ENCODE measurements around the gene FREM2.

DNA sequence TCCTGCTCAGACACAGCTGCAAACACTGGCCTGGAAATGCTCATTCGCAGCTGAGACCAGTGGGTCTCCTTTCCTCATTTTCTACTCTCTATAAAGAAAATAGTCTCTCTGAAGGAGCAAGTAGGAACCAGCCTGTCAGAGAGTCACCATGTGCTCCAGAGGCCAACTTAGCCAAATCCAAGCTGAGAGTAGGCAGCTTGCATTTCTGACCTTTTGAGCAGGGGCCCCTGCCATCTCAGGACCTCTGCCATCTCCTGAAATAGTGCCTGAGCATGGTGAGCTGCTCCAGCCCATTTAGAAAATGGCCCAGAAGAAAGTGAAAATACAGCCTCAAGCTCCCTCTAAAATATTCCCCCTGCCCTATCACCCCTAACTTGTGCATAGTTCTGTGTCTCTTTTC lies 208.2 kb downstream of the FREM2 start:
- TF ChIP-seq CTCF (IDR thresholded peaks at IDR 0.05) (no peak), POLR2A (IDR thresholded peaks at IDR 0.05) (no peak)

Data from breast epithelium (tissue), 3 donors.